Keratinocyte (primary cell): ENCODE data around the gene PLAC1. TPM values are rescaled to one million over a fixed set of nuclear protein-coding genes. Genes with fewer than 3 reads are reported as not detected.

Experiments used
- DNase-seq: peaks from one replicate; pipeline ENCODE4 v3.0.0-alpha.2; 2011; ENCODE audit warnings: low read depth, missing footprints, low spot score
- FAIRE-seq: peaks from 2 replicates; lab custom pipeline; 2011; peaks lifted over from hg19 to GRCh38; lab: Jason Lieb, UNC
- H2AFZ ChIP-seq: 2 replicates; pipeline ENCODE4 v1.6.0; 2012; ENCODE audit warnings: low read length, control low read depth, inconsistent platforms; ENCODE audit not compliant: control insufficient read depth
- H3K27ac ChIP-seq: 2 replicates; pipeline ENCODE4 v1.5.1; 2011; ENCODE audit warnings: low read length; ENCODE audit not compliant: control insufficient read depth, insufficient read depth
- H3K27me3 ChIP-seq: 3 replicates; pipeline ENCODE4 v1.6.0; 2011; ENCODE audit warnings: low read length; ENCODE audit not compliant: control insufficient read depth, insufficient read depth; ENCODE audit errors: extremely low read depth
- H3K36me3 ChIP-seq, 2 experiments: 2 replicates in 1 of 2; 3 replicates in 1 of 2; pipeline ENCODE4 v1.5.1; 2011; ENCODE audit warnings: low read length in 2 of 2, mild to moderate bottlenecking in 1 of 2; ENCODE audit not compliant: control insufficient read depth in 2 of 2, insufficient read depth in 2 of 2; ENCODE audit errors: extremely low read depth in 1 of 2
- H3K4me1 ChIP-seq: 3 replicates; pipeline ENCODE4 v1.5.1; 2011; ENCODE audit warnings: low read length; ENCODE audit not compliant: control insufficient read depth, insufficient read depth; ENCODE audit errors: extremely low read depth
- H3K4me2 ChIP-seq: 3 replicates; pipeline ENCODE4 v1.6.0; 2011; ENCODE audit warnings: low read depth, low read length; ENCODE audit not compliant: control insufficient read depth, insufficient read depth; ENCODE audit errors: extremely low read depth
- H3K4me3 ChIP-seq, 3 experiments: fragments of 200-600 bp in 1 of 3; sonication (generic) in 1 of 3; 2 replicates in 2 of 3; 3 replicates in 1 of 3; pipeline ENCODE4 v1.5.1; 2011 to 2016; ENCODE audit warnings: low read length in 3 of 3, mild to moderate bottlenecking in 3 of 3, control low read depth in 2 of 3, inconsistent platforms in 1 of 3, low read depth in 1 of 3, mixed read lengths in 1 of 3, mixed run types in 1 of 3, moderate library complexity in 1 of 3; ENCODE audit not compliant: control insufficient read depth in 2 of 3, insufficient read depth in 2 of 3; ENCODE audit errors: extremely low read depth in 1 of 3
- H3K79me2 ChIP-seq: 2 replicates; pipeline ENCODE4 v1.6.0; 2012; ENCODE audit warnings: low read length; ENCODE audit not compliant: control insufficient read depth, insufficient read depth
- H3K9ac ChIP-seq: 3 replicates; pipeline ENCODE4 v1.6.0; 2011; ENCODE audit warnings: low read length; ENCODE audit not compliant: control insufficient read depth, insufficient read depth; ENCODE audit errors: extremely low read depth
- H3K9me1 ChIP-seq: 3 replicates; pipeline ENCODE4 v1.6.0; 2011; ENCODE audit warnings: low read length; ENCODE audit not compliant: control insufficient read depth, insufficient read depth; ENCODE audit errors: extremely low read depth
- H3K9me3 ChIP-seq: 2 replicates; pipeline ENCODE4 v1.5.1; 2012; ENCODE audit warnings: low read depth, low read length; ENCODE audit not compliant: control insufficient read depth
- H4K20me1 ChIP-seq: 3 replicates; pipeline ENCODE4 v1.6.0; 2011; ENCODE audit warnings: low read length; ENCODE audit not compliant: control insufficient read depth, insufficient read depth; ENCODE audit errors: extremely low read depth
- EZH2 ChIP-seq: IDR thresholded peaks from one replicate; pipeline ENCODE4 v1.6.1; 2012; ENCODE audit warnings: inconsistent platforms, mild to moderate bottlenecking, low read length, moderate library complexity
- dilution Hi-C: fragments of 300-500 bp; cut with MboI; formaldehyde crosslinking; loops from one replicate; pipeline ENCODE4 v1.7.0; 2020; ENCODE audit warnings: low sequenced_read_pairs; ENCODE audit not compliant: extremely low pct_ligation_motif_present
- polyA plus RNA-seq, 5 experiments: library from polyadenylated mRNA; depleted of rRNA in 3 of 5; stranded (reverse) in 3 of 5; stranded (forward) in 1 of 5; unstranded in 1 of 5; fragments of >200 nt; gene quantifications; 1 replicate in 1 of 5; 2 replicates in 3 of 5; 3 replicates in 1 of 5; pipeline versions ENCODE4 v1.2.1 to v1.2.3, GENCODE V29; 2011 to 2012; ENCODE audit warnings: missing spikeins in 2 of 5, low read depth in 1 of 5, low replicate concordance in 1 of 5
- TF ChIP-seq, protein P1 (sequence below), 3 experiments: IDR thresholded peaks in 1 of 3; conservative IDR thresholded peaks in 1 of 3; optimal IDR thresholded peaks in 1 of 3; 2 replicates in 2 of 3; 3 replicates in 1 of 3; pipeline versions ENCODE3 to v1.5.1; 2011; ENCODE audit warnings: low read length in 3 of 3, mild to moderate bottlenecking in 3 of 3, moderate library complexity in 2 of 3, control low read depth in 1 of 3, inconsistent platforms in 1 of 3; ENCODE audit not compliant: insufficient read depth in 2 of 3; ENCODE audit errors: extremely low read depth in 1 of 3

The PLAC1 gene
- polyA plus RNA-seq, 1 donor (not counting 4 experiments of a cell fraction or from before 2014, with no cell fraction given), result 8.5 TPM

DNA sequence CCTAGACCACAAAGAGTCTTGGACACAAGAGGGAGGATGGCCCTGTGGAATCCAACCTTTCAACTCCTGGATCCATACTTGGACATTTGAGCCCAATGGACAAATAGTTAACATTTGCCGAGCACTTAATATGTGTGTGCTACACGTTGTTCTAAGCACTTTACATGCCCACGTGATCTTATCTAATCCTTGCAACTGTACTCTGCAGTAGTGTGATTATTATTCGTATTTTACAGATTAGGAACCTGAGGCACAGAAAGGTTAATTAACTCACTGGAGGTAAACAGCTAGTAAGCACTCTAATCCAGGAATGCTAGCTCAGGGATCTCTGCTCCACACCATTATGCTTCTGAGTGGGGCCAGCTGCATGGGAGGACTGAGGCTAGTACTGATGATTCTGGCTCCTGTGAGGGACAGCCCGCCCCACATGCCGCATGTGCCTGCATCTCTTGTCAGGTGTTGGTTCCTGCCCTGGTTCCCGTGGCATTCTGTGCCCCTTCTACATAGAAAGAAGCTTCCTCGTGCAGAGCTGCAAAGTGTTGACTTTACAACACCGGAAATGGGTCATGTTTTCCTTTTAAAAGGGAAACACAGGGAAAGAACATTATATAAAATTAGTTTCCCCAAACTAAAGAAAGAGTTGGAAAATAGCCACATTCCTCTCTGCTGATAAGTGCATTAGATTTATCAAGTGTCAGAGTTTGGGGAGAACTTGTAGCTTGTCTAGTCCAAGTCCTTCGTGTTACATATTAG, 34.8 kb downstream of the PLAC1 start:
- H3K4me1 ChIP-seq, result peaks cover 33% of the 10 kb centered on the region
- no peaks in the 10 kb centered on the region for H3K79me2 ChIP-seq

DNA sequence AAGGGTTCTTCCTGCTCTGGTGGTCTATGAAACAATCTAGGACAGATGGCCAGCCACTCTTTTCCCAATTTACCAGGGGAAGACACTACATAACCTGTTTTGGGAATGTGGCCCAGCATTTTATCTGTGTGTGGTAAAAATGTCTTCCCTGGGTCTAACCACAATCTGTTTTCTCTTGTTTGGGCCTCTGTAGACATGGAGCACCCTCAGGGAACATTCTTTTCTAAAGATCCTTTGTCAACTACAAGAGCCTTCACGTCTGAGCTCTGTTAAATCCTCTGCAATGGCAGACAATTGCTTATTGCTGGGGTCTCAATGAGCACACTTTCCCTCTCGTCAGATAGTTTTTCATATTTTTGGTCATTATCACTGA, 35.5 kb downstream of the PLAC1 start:
- TF ChIP-seq, protein P1, sequence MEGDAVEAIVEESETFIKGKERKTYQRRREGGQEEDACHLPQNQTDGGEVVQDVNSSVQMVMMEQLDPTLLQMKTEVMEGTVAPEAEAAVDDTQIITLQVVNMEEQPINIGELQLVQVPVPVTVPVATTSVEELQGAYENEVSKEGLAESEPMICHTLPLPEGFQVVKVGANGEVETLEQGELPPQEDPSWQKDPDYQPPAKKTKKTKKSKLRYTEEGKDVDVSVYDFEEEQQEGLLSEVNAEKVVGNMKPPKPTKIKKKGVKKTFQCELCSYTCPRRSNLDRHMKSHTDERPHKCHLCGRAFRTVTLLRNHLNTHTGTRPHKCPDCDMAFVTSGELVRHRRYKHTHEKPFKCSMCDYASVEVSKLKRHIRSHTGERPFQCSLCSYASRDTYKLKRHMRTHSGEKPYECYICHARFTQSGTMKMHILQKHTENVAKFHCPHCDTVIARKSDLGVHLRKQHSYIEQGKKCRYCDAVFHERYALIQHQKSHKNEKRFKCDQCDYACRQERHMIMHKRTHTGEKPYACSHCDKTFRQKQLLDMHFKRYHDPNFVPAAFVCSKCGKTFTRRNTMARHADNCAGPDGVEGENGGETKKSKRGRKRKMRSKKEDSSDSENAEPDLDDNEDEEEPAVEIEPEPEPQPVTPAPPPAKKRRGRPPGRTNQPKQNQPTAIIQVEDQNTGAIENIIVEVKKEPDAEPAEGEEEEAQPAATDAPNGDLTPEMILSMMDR (optimal IDR thresholded peaks at IDR 0.05 in 1 of 3, IDR thresholded peaks at IDR 0.05 in 1 of 3, conservative IDR thresholded peaks at IDR 0.05 in 1 of 3; ENCODE audit: extremely low read depth in 1 of 3, insufficient read depth in 2 of 3, low read length in 3 of 3), result no peak
- TF ChIP-seq EZH2, result no peak
- dilution Hi-C loops, result no loop called here
- no peak overlapping the region for H3K9ac ChIP-seq

More for the DNA sequence above, 34.8 kb downstream of the PLAC1 start:
- dilution Hi-C loops, result no loop called here
- H3K4me2 ChIP-seq, result peak overlapping the region; percentile 22
- no peak overlapping the region for H2AFZ ChIP-seq
- H3K9me1 ChIP-seq, result no peaks in the 10 kb centered on the region
- H4K20me1 ChIP-seq, result no peaks in the 10 kb centered on the region
- FAIRE-seq (peak; percentile 9), DNase-seq (no peak)
- no peaks in the 10 kb centered on the region for H3K9me3 ChIP-seq
- TF ChIP-seq, protein P1 (optimal IDR thresholded peaks at IDR 0.05 in 1 of 3, IDR thresholded peaks at IDR 0.05 in 1 of 3, conservative IDR thresholded peaks at IDR 0.05 in 1 of 3; ENCODE audit: extremely low read depth in 1 of 3, insufficient read depth in 2 of 3, low read length in 3 of 3), result no peak
- no peak for TF ChIP-seq EZH2
- no peak overlapping the region for H3K9ac ChIP-seq
- H3K36me3 ChIP-seq, result no peaks in the 10 kb centered on the region
- no peaks in the 10 kb centered on the region for H3K27me3 ChIP-seq
- H3K4me3 ChIP-seq, result no peak overlapping the region
- peak overlapping the region; percentile 4 for H3K27ac ChIP-seq

More for the DNA sequence above, 35.5 kb downstream of the PLAC1 start:
- peak overlapping the region; percentile 16 for H3K27ac ChIP-seq
- no peaks in the 10 kb centered on the region for H3K36me3 ChIP-seq
- no peaks in the 10 kb centered on the region for H3K9me3 ChIP-seq
- no peak overlapping the region for H3K4me3 ChIP-seq
- no peaks in the 10 kb centered on the region for H3K27me3 ChIP-seq
- no peaks in the 10 kb centered on the region for H3K9me1 ChIP-seq
- H3K79me2 ChIP-seq, result no peaks in the 10 kb centered on the region
- no peaks in the 10 kb centered on the region for H4K20me1 ChIP-seq
- H3K4me1 ChIP-seq, result peaks cover 33% of the 10 kb centered on the region
- no peak overlapping the region for H2AFZ ChIP-seq
- H3K4me2 ChIP-seq, result peak overlapping the region; percentile 22
- FAIRE-seq (peak; percentile 73), DNase-seq (no peak)
